ENCODE results near the gene TRAPPC3. TPM values are rescaled to one million over a fixed set of nuclear protein-coding genes. Genes with fewer than 3 reads are reported as not detected.

TRAPPC3 gene
- polyA plus RNA-seq, 1 donor (not counting 4 experiments of a cell fraction or from before 2014, with no cell fraction given): 173 TPM

DNA sequence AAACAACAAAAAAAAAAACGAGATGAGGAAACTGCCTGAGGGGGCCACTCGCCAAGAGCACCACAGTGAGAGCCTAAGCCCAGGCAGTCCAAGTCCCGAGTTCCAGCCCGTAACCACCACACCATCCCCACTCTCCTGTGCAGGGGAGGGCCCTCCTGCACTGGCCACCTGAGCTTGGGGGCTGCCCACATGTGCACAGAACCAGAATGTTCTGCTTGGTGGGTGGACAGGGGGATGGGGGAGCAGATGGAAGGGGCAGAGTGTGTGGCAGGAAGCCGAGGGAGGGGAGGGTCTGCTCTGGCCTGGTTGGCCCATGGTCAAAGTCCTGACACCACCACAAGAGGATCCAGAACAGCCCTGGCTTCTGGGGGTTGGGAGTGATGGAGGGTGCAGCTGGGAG is 43.0 kb downstream of the TRAPPC3 start:
- no peak overlapping the region for H3K9ac ChIP-seq (ENCODE audit: control insufficient read depth, extremely low read depth, insufficient read depth, low read length)
- H3K4me2 ChIP-seq (ENCODE audit: control insufficient read depth, extremely low read depth, insufficient read depth, low read depth, low read length): no peak overlapping the region
- peaks cover 14% of the 10 kb centered on the region for H3K4me1 ChIP-seq (ENCODE audit: control insufficient read depth, extremely low read depth, insufficient read depth, low read length)
- no peak overlapping the region for H3K4me3 ChIP-seq (ENCODE audit: control insufficient read depth in 2 of 3, extremely low read depth in 1 of 3, insufficient read depth in 2 of 3, low read depth in 1 of 3, low read length in 3 of 3)
- H3K79me2 ChIP-seq (ENCODE audit: control insufficient read depth, insufficient read depth, low read length): no peaks in the 10 kb centered on the region
- no peaks in the 10 kb centered on the region for H3K9me3 ChIP-seq (ENCODE audit: control insufficient read depth, low read depth, low read length)
- dilution Hi-C loops (cut with MboI; ENCODE audit: extremely low pct_ligation_motif_present, low sequenced_read_pairs): no loop called here
- H2AFZ ChIP-seq (ENCODE audit: control insufficient read depth, low read length): no peak overlapping the region
- TF ChIP-seq, protein P1, sequence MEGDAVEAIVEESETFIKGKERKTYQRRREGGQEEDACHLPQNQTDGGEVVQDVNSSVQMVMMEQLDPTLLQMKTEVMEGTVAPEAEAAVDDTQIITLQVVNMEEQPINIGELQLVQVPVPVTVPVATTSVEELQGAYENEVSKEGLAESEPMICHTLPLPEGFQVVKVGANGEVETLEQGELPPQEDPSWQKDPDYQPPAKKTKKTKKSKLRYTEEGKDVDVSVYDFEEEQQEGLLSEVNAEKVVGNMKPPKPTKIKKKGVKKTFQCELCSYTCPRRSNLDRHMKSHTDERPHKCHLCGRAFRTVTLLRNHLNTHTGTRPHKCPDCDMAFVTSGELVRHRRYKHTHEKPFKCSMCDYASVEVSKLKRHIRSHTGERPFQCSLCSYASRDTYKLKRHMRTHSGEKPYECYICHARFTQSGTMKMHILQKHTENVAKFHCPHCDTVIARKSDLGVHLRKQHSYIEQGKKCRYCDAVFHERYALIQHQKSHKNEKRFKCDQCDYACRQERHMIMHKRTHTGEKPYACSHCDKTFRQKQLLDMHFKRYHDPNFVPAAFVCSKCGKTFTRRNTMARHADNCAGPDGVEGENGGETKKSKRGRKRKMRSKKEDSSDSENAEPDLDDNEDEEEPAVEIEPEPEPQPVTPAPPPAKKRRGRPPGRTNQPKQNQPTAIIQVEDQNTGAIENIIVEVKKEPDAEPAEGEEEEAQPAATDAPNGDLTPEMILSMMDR (optimal IDR thresholded peaks at IDR 0.05 in 1 of 3, IDR thresholded peaks at IDR 0.05 in 1 of 3, conservative IDR thresholded peaks at IDR 0.05 in 1 of 3; ENCODE audit: extremely low read depth in 1 of 3, insufficient read depth in 2 of 3, low read length in 3 of 3): no peak
- no peak for TF ChIP-seq EZH2 (IDR thresholded peaks at IDR 0.05; ENCODE audit: low read length)
- no peak for FAIRE-seq
- no peaks in the 10 kb centered on the region for H3K36me3 ChIP-seq (ENCODE audit: control insufficient read depth in 2 of 2, extremely low read depth in 1 of 2, insufficient read depth in 2 of 2, low read length in 2 of 2)
- no peaks in the 10 kb centered on the region for H3K9me1 ChIP-seq (ENCODE audit: control insufficient read depth, extremely low read depth, insufficient read depth, low read length)
- H3K27me3 ChIP-seq (ENCODE audit: control insufficient read depth, extremely low read depth, insufficient read depth, low read length): no peaks in the 10 kb centered on the region
- DNase-seq (ENCODE audit: low read depth, low spot score): no peak
- H4K20me1 ChIP-seq (ENCODE audit: control insufficient read depth, extremely low read depth, insufficient read depth, low read length): no peaks in the 10 kb centered on the region
- no peak overlapping the region for H3K27ac ChIP-seq (ENCODE audit: control insufficient read depth, insufficient read depth, low read length)

DNA sequence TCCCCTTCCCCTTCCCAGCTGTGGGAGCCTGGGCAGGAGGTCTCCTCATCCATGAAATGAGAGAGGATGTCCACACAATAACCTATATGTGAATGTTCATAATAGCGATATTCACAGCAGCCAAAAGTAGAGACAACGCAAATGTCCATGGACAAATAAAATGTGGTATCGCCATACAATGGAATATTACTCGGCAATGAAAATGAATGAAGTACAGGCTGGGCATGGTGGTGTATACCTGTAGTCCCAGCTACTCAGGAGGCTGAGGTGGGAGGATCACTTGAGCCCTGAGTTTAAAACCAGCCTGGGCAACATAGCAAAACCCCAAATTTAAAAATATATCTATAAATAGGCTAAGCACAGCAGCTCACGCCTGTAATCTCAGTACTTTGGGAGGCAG is 47.7 kb downstream of the TRAPPC3 start:
- TF ChIP-seq EZH2 (IDR thresholded peaks at IDR 0.05; ENCODE audit: low read length): no peak
- TF ChIP-seq, protein P1 (optimal IDR thresholded peaks at IDR 0.05 in 1 of 3, IDR thresholded peaks at IDR 0.05 in 1 of 3, conservative IDR thresholded peaks at IDR 0.05 in 1 of 3; ENCODE audit: extremely low read depth in 1 of 3, insufficient read depth in 2 of 3, low read length in 3 of 3): no peak
- H3K9ac ChIP-seq (ENCODE audit: control insufficient read depth, extremely low read depth, insufficient read depth, low read length): no peak overlapping the region
- DNase-seq (ENCODE audit: low read depth, low spot score) (no peak), FAIRE-seq (no peak)
- no peaks in the 10 kb centered on the region for H3K79me2 ChIP-seq (ENCODE audit: control insufficient read depth, insufficient read depth, low read length)
- no peaks in the 10 kb centered on the region for H3K36me3 ChIP-seq (ENCODE audit: control insufficient read depth in 2 of 2, extremely low read depth in 1 of 2, insufficient read depth in 2 of 2, low read length in 2 of 2)
- H3K9me3 ChIP-seq (ENCODE audit: control insufficient read depth, low read depth, low read length): no peaks in the 10 kb centered on the region
- no peaks in the 10 kb centered on the region for H3K27me3 ChIP-seq (ENCODE audit: control insufficient read depth, extremely low read depth, insufficient read depth, low read length)
- no peak overlapping the region for H3K27ac ChIP-seq (ENCODE audit: control insufficient read depth, insufficient read depth, low read length)
- dilution Hi-C loops (cut with MboI; ENCODE audit: extremely low pct_ligation_motif_present, low sequenced_read_pairs): no loop called here
- H2AFZ ChIP-seq (ENCODE audit: control insufficient read depth, low read length): no peak overlapping the region
- no peak overlapping the region for H3K4me3 ChIP-seq (ENCODE audit: control insufficient read depth in 2 of 3, extremely low read depth in 1 of 3, insufficient read depth in 2 of 3, low read depth in 1 of 3, low read length in 3 of 3)
- peaks cover 3% of the 10 kb centered on the region for H3K4me1 ChIP-seq (ENCODE audit: control insufficient read depth, extremely low read depth, insufficient read depth, low read length)
- H3K9me1 ChIP-seq (ENCODE audit: control insufficient read depth, extremely low read depth, insufficient read depth, low read length): no peaks in the 10 kb centered on the region
- H4K20me1 ChIP-seq (ENCODE audit: control insufficient read depth, extremely low read depth, insufficient read depth, low read length): no peaks in the 10 kb centered on the region
- H3K4me2 ChIP-seq (ENCODE audit: control insufficient read depth, extremely low read depth, insufficient read depth, low read depth, low read length): no peak overlapping the region

All from keratinocyte (primary cell).